ENCODE data around the gene MORC4.
A peak's percentile ranks its signal among the peaks of the same experiment; 100 is the strongest.

Gene MORC4

DNA sequence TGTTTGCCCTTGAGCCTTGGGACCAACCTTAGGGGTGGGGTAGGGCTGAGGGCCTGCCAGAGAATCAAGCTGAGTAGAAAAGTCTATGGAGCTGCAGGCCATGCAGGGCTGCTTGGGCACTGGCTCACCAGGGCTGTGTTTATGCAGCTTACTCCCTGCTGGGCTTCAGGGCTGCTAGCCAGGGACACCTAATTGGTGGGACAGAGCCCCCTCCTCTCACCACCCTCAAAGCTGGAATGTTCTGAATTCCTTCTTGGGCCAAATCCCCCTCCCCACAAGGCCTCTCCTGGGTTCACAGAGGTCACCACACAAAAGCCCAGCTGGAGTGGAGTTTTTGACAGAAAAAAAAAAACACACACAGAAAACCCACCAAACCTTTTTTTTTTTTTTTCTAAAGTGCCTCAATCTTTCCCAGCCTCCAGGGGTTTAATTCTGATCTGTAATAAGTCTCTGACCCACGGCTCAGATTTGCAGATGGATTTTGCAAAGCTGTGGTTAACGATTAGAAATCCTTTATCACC is 80.0 kb downstream of the MORC4 start, which contains the start of gene CLDN2:
TSS of gene CLDN2 (plus strand) at position 471 of the 521 bp plus-strand sequence. CDS start 7,827 bp downstream, outside the sequence.
- DNase-seq (ENCODE audit: low read depth, low spot score), result no peak
- no peak within 1 kb of the TSS for H3K27ac ChIP-seq

GRCh38 chrX:106917830-106918500 is 82.0 kb downstream of the MORC4 start:
- no peak overlapping the region for H3K27ac ChIP-seq
- peak; percentile 39 for DNase-seq (ENCODE audit: low read depth, low spot score)

DNA sequence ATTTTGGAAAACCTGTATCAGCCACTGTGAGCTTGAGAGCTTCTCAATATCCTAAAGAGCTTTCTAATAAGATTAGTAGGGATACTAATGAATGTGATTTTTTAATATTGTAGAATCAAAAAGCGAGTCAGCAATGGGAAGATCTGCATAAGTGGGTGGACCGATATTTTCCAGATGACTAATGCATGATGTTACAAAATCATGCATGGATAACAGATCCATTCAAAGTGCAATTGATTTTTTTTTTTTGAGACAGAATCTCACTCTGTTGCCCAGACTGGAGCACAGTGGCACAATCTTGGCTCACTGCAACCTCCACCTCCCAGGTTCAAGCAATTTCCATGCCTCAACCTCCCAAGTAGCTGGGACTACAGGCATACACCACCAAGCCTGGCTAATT is 87.1 kb downstream of the MORC4 start:
- H3K27ac ChIP-seq, result no peak overlapping the region
- no peak for DNase-seq (ENCODE audit: low read depth, low spot score)

GRCh38 chrX:106906361-106906760 is 93.7 kb downstream of the MORC4 start:
- no peak for DNase-seq (ENCODE audit: low read depth, low spot score)
- no peak overlapping the region for H3K27ac ChIP-seq

- no peak overlapping the region for H3K27ac ChIP-seq
- no peak for DNase-seq (ENCODE audit: low read depth, low spot score)
These were observed 94.8 kb downstream of the MORC4 start for GRCh38 chrX:106905064-106905708.

DNA sequence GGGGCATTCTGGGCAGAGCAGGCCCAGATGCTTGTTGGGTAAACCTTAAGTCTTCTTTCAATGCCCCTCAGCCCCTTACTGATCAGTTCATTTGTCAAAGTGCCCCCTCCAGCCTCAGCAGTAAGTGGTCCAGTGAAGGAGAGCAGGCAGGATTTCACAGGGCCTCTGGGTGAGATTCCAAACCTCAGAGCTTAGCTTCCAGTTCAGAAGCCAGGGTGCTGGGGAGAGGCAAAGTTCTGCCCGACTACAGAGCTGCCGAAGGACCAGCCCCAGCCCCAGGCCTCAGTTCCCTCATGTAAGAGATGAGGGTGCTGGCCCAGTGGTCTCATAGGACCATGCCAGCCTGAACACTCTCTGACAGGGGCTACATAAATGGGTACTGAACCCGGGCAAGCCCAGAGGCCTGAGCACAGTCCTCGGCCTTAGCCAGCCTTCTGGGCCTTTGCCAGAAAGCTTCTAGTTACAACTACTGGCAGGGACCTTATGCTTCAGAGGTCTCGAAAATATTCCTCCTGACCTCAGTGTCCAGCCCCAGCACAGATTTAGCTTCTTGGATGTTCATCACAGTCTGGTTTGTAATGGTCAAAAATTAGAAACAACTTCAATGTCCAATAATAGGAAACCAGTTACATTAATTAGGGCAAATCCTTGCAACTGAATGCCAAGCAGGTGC is 96.0 kb downstream of the MORC4 start:
- no peak overlapping the region for H3K27ac ChIP-seq
- no peak for DNase-seq (ENCODE audit: low read depth, low spot score)

DNA sequence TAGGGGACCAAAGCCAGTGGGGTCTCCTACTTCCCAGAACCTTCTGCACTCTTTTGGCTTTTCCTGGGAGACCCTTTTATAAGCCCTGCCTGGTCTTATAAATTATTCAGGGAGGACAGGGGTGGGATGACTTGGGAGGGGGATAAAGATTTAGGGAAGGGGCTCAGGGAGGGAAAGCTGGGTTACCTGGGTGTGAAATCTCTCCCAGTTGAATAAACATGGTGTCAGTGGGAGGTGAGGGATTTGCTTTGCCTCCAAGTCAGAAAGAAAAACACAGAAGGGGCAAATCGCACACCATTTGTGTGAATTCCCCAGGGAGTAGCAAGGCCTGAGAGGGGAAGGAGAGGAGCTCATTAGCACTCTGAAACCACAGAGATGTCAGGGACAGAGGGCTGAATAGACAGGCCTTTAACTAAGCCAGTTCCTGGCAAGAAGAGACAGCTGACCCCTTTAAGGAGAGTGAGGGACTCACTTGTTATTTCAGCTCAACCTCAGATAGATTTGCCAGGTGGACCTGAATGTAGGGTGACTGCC is 96.7 kb downstream of the MORC4 start, which contains the start of gene RIPPLY1:
TSS of gene RIPPLY1 (minus strand) at position 51 of the 534 bp plus-strand sequence. CDS start 54 bp downstream, outside the sequence.
- no peak within 1 kb of the TSS for H3K27ac ChIP-seq
- DNase-seq (ENCODE audit: low read depth, low spot score), result no peak

DNA sequence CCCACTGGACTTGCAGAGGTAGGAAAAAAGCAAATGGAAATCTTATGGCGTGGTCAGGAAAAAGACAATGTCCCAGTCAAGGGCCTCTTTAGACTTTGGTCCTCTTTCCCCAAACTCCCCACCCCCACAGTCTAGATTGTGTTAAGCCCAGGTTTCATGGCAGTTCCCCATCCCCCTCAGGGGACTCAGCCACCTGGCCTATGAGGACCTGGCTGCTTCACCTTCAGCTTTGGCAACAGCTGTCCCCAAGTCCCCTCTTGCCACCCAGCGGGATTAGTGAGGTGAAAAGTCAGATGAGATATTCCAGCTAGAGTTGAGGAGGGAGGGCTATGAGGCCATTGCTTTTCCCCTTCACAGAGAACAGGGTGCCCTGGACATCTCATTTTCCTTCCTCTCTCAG is 97.3 kb downstream of the MORC4 start:
- no peak overlapping the region for H3K27ac ChIP-seq
- DNase-seq (ENCODE audit: low read depth, low spot score), result no peak

DNA sequence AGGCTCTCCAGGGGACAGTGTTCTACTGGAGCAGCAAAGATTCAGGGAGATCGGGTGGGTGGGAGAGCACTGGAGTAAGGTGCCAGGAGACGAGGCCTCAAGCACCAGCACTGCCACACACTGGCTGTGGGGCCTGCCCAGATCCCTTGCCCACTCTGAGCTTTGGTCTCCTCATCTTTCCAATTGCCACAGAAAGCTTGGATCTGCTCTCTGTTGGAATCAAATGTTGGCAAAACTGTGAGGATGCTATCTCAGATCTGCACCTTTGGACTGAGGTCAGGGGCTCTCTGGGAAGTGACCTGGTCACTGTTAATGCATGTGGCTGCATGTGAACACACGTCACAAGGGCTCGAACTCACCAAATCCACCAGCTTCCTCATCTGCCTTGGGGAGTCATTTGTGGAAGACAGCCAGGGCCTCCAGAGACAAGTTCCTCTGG is 98.2 kb downstream of the MORC4 start:
- DNase-seq (ENCODE audit: low read depth, low spot score), result no peak
- H3K27ac ChIP-seq, result no peak overlapping the region

DNA sequence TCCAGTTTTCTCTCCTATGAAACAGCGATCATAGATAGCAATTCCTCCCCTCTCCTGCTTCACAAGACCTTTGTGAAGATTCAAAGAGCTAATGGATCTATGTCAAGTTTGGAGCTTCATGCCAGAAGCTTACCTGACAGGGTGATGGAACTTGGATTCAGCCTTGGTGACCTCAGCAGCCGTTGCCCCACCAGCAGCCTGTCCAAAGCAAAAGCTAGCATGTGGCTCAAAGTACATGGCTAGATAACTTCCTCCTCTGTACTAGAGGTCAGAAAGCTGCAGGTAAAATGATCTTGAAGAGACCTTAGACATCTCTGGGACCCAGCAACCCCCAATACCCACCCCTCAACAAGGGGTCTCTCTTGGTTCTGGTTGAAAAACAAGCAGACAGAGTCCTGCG is 98.7 kb downstream of the MORC4 start:
- no peak overlapping the region for H3K27ac ChIP-seq
- no peak for DNase-seq (ENCODE audit: low read depth, low spot score)

- no peak for DNase-seq (ENCODE audit: low read depth, low spot score)
- H3K27ac ChIP-seq, result no peak overlapping the region
These were observed 100.2 kb downstream of the MORC4 start for GRCh38 chrX:106899841-106900240.

GRCh38 chrX:106899276-106899675 is 100.7 kb downstream of the MORC4 start:
- no peak overlapping the region for H3K27ac ChIP-seq
- no peak for DNase-seq (ENCODE audit: low read depth, low spot score)

DNA sequence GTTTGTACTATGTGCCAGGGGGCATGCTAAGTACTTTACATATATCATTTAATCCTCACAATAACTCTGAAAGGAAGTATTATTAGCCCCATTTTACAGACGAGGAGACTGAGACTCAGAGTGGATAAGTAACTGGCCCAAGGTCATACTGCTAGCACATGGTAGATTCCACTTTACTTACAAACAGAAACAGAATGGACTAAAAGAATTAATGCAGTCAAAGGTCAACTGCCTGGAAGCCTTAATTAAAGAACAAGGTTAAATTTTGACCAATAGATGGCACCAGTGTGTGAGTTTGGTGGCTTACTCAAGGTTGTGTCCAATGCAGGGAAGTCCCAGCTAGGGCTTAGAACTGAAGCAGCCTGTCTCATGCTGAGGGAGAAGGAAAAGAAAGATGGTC is 101.5 kb downstream of the MORC4 start:
- no peak overlapping the region for H3K27ac ChIP-seq
- no peak for DNase-seq (ENCODE audit: low read depth, low spot score)

GRCh38 chrX:106897259-106897658 is 102.8 kb downstream of the MORC4 start:
- no peak overlapping the region for H3K27ac ChIP-seq
- no peak for DNase-seq (ENCODE audit: low read depth, low spot score)

DNA sequence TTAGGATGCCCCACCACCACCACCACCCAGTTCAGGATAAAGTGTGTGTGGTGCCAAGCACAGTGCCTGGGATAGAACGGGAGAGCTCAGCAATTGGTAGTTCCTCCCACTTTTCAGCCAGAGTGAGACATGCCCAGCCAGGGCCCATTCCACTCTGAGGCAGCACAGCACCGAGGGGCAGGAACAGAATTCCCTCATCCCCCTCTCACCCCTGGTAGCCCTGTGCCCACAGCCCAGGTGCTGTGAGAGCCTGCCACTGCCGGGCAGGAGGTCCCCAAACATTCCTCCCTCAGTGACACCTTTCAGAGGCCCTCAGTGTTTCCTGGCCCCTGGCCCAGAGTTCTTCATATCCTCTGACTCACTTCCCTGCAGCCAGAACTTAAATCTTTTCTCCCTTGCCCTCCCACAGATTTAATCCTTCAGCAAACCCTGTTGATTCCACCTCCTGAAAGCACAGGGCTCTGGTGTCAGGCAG is 105.0 kb downstream of the MORC4 start:
- DNase-seq (ENCODE audit: low read depth, low spot score), result no peak
- peak overlapping the region; percentile 42 for H3K27ac ChIP-seq

GRCh38 chrX:106894392-106894909 is 105.6 kb downstream of the MORC4 start:
- no peak for DNase-seq (ENCODE audit: low read depth, low spot score)
- peak overlapping the region; percentile 42 for H3K27ac ChIP-seq

DNA sequence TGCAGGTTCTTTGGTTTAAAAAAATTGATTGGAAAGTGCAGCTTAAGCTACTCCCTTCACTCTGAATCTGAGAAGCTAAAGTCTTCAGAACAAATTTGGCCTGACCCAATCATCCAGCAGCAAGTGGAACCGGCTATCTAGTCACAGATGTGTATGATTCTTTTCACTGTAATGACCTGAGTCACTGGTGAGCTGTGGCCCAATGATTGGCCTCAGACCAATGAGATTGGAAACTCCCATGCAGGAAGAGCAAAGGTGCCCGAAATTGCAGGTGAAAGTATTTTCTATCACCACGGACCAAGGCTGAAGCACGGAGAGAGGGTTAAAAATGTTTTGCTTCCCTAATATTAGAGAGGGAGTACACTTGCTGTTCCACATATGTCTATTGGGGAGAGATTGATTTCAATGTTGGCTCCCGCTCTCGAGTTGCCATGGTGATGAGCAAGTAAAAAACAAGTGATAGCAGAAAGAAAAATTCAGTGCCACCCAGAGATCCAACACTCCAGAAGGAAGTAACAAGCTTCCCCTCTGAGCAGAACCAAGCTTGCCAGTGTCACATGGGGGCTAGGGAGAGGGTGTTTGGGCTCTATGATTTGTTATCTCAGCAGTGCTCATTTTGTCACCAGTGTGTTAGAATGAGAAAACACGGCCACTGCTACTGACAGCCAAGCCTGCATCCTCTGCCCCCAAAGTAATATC is 108.1 kb downstream of the MORC4 start:
- H3K27ac ChIP-seq, result no peak overlapping the region

More for the DNA sequence above, 108.1 kb downstream of the MORC4 start:
- DNase-seq (ENCODE audit: low read depth, low spot score), result no peak
